ENCODE results near the gene CTNNA3.

DNA sequence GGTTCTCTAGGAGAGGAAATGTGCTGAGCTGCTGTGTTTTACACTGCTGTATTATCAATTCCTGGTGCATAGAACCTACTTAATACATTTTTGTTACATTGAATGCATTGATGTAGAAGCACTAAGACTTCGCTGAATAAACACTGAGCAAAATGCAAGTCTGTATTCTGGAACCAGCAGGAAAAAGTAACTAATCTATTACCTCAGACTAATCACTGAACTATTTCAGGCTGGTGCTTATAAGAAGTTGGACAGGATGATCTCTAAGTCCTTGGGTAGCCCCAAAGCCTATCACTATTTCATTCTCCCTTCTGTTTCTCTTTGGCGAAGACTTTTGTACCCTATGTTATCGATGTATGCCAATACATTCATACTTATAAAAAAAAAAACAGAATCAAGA is 857.3 kb downstream of the CTNNA3 start:
- TF ChIP-seq, protein P1, sequence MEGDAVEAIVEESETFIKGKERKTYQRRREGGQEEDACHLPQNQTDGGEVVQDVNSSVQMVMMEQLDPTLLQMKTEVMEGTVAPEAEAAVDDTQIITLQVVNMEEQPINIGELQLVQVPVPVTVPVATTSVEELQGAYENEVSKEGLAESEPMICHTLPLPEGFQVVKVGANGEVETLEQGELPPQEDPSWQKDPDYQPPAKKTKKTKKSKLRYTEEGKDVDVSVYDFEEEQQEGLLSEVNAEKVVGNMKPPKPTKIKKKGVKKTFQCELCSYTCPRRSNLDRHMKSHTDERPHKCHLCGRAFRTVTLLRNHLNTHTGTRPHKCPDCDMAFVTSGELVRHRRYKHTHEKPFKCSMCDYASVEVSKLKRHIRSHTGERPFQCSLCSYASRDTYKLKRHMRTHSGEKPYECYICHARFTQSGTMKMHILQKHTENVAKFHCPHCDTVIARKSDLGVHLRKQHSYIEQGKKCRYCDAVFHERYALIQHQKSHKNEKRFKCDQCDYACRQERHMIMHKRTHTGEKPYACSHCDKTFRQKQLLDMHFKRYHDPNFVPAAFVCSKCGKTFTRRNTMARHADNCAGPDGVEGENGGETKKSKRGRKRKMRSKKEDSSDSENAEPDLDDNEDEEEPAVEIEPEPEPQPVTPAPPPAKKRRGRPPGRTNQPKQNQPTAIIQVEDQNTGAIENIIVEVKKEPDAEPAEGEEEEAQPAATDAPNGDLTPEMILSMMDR (IDR thresholded peaks at IDR 0.05), result no peak
- TF ChIP-seq POLR2A (IDR thresholded peaks at IDR 0.05), result no peak

Measured in right lobe of liver (tissue), 4 donors.